Endothelial cell of umbilical vein (primary cell): Measurements from ENCODE around the gene TTC33. TPM values are rescaled to one million over a fixed set of nuclear protein-coding genes. Genes with fewer than 3 reads are reported as not detected.
A peak's percentile ranks its signal among the peaks of the same experiment; 100 is the strongest.
"Not testable (repeated sequence)": the region's sequence is repeated elsewhere in the genome, so short reads cannot be mapped to it uniquely, and the experiment has no call there.

Experiments used
- BruUV-seq: library from RNA; stranded (reverse); fragments of 400-500 nt; replicated peaks from 2 replicates; lab custom pipeline; 2021; lab: Mats Ljungman, UMichigan
- CTCF ChIA-PET: fragments of 300-600, 350-600 bp; sonication (Branson Sonifier 250); formaldehyde crosslinking; loops from one replicate; lab custom pipeline; 2021; ENCODE audit warnings: antibody characterized with exemption, inconsistent platforms; lab: Charles Lee
- POLR2A ChIA-PET: fragments of 300-600, 350-600 bp; sonication (Branson Sonifier 250); formaldehyde crosslinking; loops from one replicate; lab custom pipeline; 2021; ENCODE audit warnings: antibody characterized with exemption, inconsistent platforms; lab: Charles Lee
- DNase-seq: peaks from one replicate; pipeline ENCODE4 v3.0.0-alpha.2; 2011; ENCODE audit warnings: low read depth, low spot score
- FAIRE-seq: peaks from 2 replicates; lab custom pipeline; 2011; peaks lifted over from hg19 to GRCh38; lab: Jason Lieb, UNC
- H2AFZ ChIP-seq: 2 replicates; pipeline ENCODE4 v1.6.0; 2012; ENCODE audit warnings: low read depth, low read length, control low read depth, inconsistent platforms
- H3K27ac ChIP-seq: 2 replicates; pipeline ENCODE4 v1.5.1; 2011; ENCODE audit warnings: low read depth, mild to moderate bottlenecking, control low read depth, low read length, moderate library complexity; ENCODE audit not compliant: insufficient read depth
- H3K27me3 ChIP-seq, 2 experiments: 2 replicates each; pipeline versions ENCODE4 v1.6.0 to v1.6.1; 2011; ENCODE audit warnings: low read length in 2 of 2, mixed read lengths in 1 of 2; ENCODE audit not compliant: control insufficient read depth in 2 of 2, insufficient read depth in 2 of 2
- H3K36me3 ChIP-seq, 2 experiments: 2 replicates in 1 of 2; 3 replicates in 1 of 2; pipeline ENCODE4 v1.5.1; 2011; ENCODE audit warnings: low read length in 2 of 2, mild to moderate bottlenecking in 1 of 2, moderate library complexity in 1 of 2; ENCODE audit not compliant: control insufficient read depth in 2 of 2, insufficient read depth in 2 of 2; ENCODE audit errors: extremely low read depth in 1 of 2
- H3K4me1 ChIP-seq: 3 replicates; pipeline ENCODE4 v1.5.1; 2011; ENCODE audit warnings: mild to moderate bottlenecking, low read length; ENCODE audit not compliant: control insufficient read depth, insufficient read depth; ENCODE audit errors: extremely low read depth
- H3K4me2 ChIP-seq: 2 replicates; pipeline ENCODE4 v1.6.1; 2011; ENCODE audit warnings: low read length, control low read depth, mixed read lengths; ENCODE audit not compliant: insufficient read depth
- H3K4me3 ChIP-seq, 3 experiments: fragments of 200-600 bp in 1 of 3; sonication (generic), shearing (Covaris generic) in 1 of 3; replicated peaks in 1 of 3; 2 replicates each; pipeline ENCODE4 v1.5.1; 2011 to 2016; ENCODE audit warnings: control low read depth in 3 of 3, low read length in 3 of 3, mild to moderate bottlenecking in 2 of 3, inconsistent platforms in 1 of 3, low read depth in 1 of 3, moderate library complexity in 1 of 3; ENCODE audit not compliant: insufficient read depth in 1 of 3
- H3K79me2 ChIP-seq: 2 replicates; pipeline ENCODE4 v1.6.0; 2012; ENCODE audit warnings: low read length, inconsistent platforms; ENCODE audit not compliant: control insufficient read depth, insufficient read depth
- H3K9ac ChIP-seq: replicated peaks from 2 replicates; pipeline ENCODE3; 2011; ENCODE audit warnings: low read length, control low read depth; ENCODE audit not compliant: insufficient read depth; ENCODE audit errors: extremely low read depth
- H3K9me1 ChIP-seq: replicated peaks from 3 replicates; pipeline ENCODE4 v1.6.0; 2011; ENCODE audit warnings: mild to moderate bottlenecking, low read length; ENCODE audit not compliant: control insufficient read depth, insufficient read depth; ENCODE audit errors: extremely low read depth
- H3K9me3 ChIP-seq: replicated peaks from 2 replicates; pipeline ENCODE4 v1.5.1; 2012; ENCODE audit warnings: low read length, inconsistent platforms; ENCODE audit not compliant: control insufficient read depth, insufficient read depth
- H4K20me1 ChIP-seq: replicated peaks from 2 replicates; pipeline ENCODE3; 2011; ENCODE audit warnings: mild to moderate bottlenecking, low read length; ENCODE audit not compliant: control insufficient read depth, insufficient read depth; ENCODE audit errors: extremely low read depth
- CTCF ChIP-seq, 2 donors: IDR thresholded peaks; 1 replicate in 1 of 2; 2 replicates in 1 of 2; pipeline ENCODE4 v1.5.1; 2011; ENCODE audit warnings: low read length in 2 of 2, mild to moderate bottlenecking in 2 of 2, moderate library complexity in 2 of 2, control low read depth in 1 of 2, inconsistent platforms in 1 of 2, low read depth in 1 of 2; ENCODE audit not compliant: insufficient read depth in 1 of 2; ENCODE audit errors: extremely low read depth in 1 of 2
- FOS ChIP-seq: IDR thresholded peaks from 2 replicates; pipeline ENCODE4 v1.6.1; 2011; ENCODE audit warnings: mild to moderate bottlenecking, low read length, moderate library complexity, borderline replicate concordance; ENCODE audit not compliant: insufficient read depth
- JUN ChIP-seq: IDR thresholded peaks from 2 replicates; pipeline ENCODE4 v1.6.1; 2011; ENCODE audit warnings: borderline replicate concordance, low read depth; ENCODE audit not compliant: insufficient read length, insufficient read depth
- MAX ChIP-seq: IDR thresholded peaks from 2 replicates; pipeline ENCODE4 v1.6.1; 2011; ENCODE audit not compliant: insufficient read depth, insufficient read length
- POLR2A ChIP-seq: IDR thresholded peaks from 2 replicates; pipeline ENCODE4 v1.6.1; 2012; ENCODE audit warnings: low read depth, mild to moderate bottlenecking, control low read depth, low read length
- POLR2AphosphoS5 ChIP-seq: IDR thresholded peaks from 2 replicates; pipeline ENCODE4 v1.6.1; 2012; ENCODE audit warnings: low read depth, mild to moderate bottlenecking, control low read depth, low read length, moderate library complexity; ENCODE audit not compliant: insufficient read depth
- dilution Hi-C: fragments of 300-500 bp; cut with MboI; formaldehyde crosslinking; loops from one replicate; pipeline ENCODE4 v1.15.0; 2019; ENCODE audit warnings: low sequenced_read_pairs; ENCODE audit not compliant: extremely low pct_ligation_motif_present
- intact Hi-C: fragments of 100-400 bp; cut with micrococcal nuclease; formaldehyde crosslinking; loops from one replicate; pipeline ENCODE4 v1.10.0; 2022
- polyA plus RNA-seq, 4 experiments: library from polyadenylated mRNA; depleted of rRNA in 3 of 4; stranded (reverse) in 3 of 4; unstranded in 1 of 4; fragments of >200 nt; gene quantifications; 2 replicates each; pipeline versions ENCODE4 v1.2.1 to v1.2.3, GENCODE V29; 2011 to 2012; ENCODE audit warnings: missing spikeins in 1 of 4
- total RNA-seq: library from RNA; stranded (reverse); gene quantifications from 2 replicates; pipeline ENCODE4 v1.2.3, GENCODE V29; 2021

The TTC33 gene
- total and polyA plus RNA-seq, 2 donors (not counting 3 experiments of a cell fraction or from before 2014, with no cell fraction given): 2.2 to 11.7 TPM

GRCh38 chr5:40646266-40646665 is 109.5 kb downstream of the TTC33 start:
- DNase-seq: peak; percentile 48
- Histone ChIP-seq H3K27me3 (no peaks in the 10 kb centered on the region), H3K9me1 (no peaks in the 10 kb centered on the region), H3K27ac (no peak overlapping the region), H3K4me1 (peaks cover 6% of the 10 kb centered on the region), H3K4me3 (no peak overlapping the region), H4K20me1 (no peaks in the 10 kb centered on the region), H2AFZ (peak overlapping the region; percentile 51), H3K79me2 (no peaks in the 10 kb centered on the region), H3K9me3 (no peaks in the 10 kb centered on the region), H3K9ac (no peak overlapping the region), H3K36me3 (no peaks in the 10 kb centered on the region), H3K4me2 (no peak overlapping the region)
- TF ChIP-seq POLR2AphosphoS5 (no peak), JUN (no peak), CTCF (IDR thresholded peaks at IDR 0.05; ENCODE audit: extremely low read depth in 1 of 2, insufficient read depth in 1 of 2, low read depth in 1 of 2, low read length in 2 of 2) (no peak), POLR2A (no peak), MAX (no peak), FOS (no peak)
- ChIA-PET CTCF (interaction anchor here (1.1 kb wide), 1 partner anchor 10 kb away, joined by 3 read pairs; no protein-coding TSS in a partner anchor), POLR2A (no interaction called here)
- BruUV-seq: no TSS peak
- intact Hi-C loops (no loop called here), dilution Hi-C loops (no loop called here)
- FAIRE-seq: peak; percentile 8

- H3K27ac ChIP-seq, intact Hi-C loops, BruUV-seq, H3K9me3 ChIP-seq, H3K79me2 ChIP-seq, FAIRE-seq, CTCF ChIA-PET, H3K4me3 ChIP-seq, H3K4me1 ChIP-seq, H3K9me1 ChIP-seq, POLR2A ChIA-PET, DNase-seq, H2AFZ ChIP-seq, H4K20me1 ChIP-seq, H3K9ac ChIP-seq, H3K27me3 ChIP-seq, dilution Hi-C loops, H3K36me3 ChIP-seq, H3K4me2 ChIP-seq: not testable (repeated sequence)
These were observed 116.2 kb downstream of the TTC33 start for GRCh38 chr5:40639531-40639930.
